GM04503 (cell line): ENCODE measurements around the gene INHBB.
"Not testable (repeated sequence)": the region's sequence is repeated elsewhere in the genome, so short reads cannot be mapped to it uniquely, and the experiment has no call there.

ENCODE experiments used
- DNase-seq: peaks from one replicate; pipeline ENCODE4 v3.0.0-alpha.2; 2012; ENCODE audit warnings: low read depth

The INHBB gene

DNA sequence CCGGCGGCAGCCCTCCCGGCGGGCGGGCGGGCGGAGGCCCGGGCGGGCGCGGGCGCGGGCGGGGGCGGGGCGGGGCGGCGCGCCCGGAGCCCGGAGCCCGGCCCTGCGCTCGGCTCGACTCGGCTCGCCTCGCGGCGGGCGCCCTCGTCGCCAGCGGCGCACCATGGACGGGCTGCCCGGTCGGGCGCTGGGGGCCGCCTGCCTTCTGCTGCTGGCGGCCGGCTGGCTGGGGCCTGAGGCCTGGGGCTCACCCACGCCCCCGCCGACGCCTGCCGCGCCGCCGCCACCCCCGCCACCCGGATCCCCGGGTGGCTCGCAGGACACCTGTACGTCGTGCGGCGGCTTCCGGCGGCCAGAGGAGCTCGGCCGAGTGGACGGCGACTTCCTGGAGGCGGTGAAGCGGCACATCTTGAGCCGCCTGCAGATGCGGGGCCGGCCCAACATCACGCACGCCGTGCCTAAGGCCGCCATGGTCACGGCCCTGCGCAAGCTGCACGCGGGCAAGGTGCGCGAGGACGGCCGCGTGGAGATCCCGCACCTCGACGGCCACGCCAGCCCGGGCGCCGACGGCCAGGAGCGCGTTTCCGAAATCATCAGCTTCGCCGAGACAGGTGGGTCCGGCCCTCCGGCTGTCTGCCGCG lies at the start of gene INHBB:
INHBB (plus strand) TSS at position 111 of the 641 bp plus-strand sequence; CDS start at position 164, 53 bp downstream.
- DNase-seq, result no peak

GRCh38 chr2:120298173-120298835 lies 47.6 kb upstream of the INHBB start:
- no peak for DNase-seq

DNA sequence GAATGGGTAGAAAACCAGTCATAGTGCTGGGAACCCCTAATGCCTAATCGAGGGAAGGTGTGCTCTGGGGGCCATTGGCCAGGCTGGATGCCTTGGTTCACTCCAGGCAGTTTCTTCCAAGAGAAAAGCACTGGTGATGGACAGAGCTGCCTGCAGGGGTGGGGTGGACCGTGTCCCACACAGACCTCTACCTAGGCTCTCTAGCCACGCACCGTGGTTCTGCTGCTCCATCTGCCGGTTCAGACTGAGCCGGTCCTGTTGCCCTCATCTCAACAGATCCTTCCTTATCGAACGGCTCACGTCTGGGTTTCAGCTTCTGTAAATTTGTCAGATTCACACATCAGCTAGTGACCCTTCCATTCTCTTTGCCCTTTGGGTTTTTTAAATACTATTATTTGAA lies 46.9 kb upstream of the INHBB start:
- no peak for DNase-seq

DNA sequence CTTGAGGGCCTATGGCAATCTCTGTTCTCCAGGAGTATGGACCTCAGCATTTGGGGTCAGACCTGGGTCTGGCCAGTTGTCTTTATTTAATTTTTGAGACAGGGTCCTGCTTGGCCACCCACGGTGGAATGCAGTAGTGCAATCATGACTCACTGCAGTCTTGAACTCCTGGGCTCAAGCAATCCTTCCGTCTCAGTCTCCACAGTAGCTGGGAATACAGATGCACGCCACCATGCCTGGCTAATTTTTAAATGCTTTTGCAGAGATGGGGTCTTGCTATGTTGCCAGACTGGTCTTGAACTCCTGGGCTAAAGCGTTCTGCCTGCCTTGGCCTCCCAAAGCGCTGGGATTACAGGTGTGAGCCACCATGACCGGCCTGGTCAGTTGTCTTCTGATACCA lies 46.4 kb upstream of the INHBB start:
- DNase-seq, result no peak

GRCh38 chr2:120300385-120300784 lies 45.6 kb upstream of the INHBB start:
- DNase-seq, result no peak

- DNase-seq, result no peak
Measured at GRCh38 chr2:120301284-120301683, 44.7 kb upstream of the INHBB start.

DNA sequence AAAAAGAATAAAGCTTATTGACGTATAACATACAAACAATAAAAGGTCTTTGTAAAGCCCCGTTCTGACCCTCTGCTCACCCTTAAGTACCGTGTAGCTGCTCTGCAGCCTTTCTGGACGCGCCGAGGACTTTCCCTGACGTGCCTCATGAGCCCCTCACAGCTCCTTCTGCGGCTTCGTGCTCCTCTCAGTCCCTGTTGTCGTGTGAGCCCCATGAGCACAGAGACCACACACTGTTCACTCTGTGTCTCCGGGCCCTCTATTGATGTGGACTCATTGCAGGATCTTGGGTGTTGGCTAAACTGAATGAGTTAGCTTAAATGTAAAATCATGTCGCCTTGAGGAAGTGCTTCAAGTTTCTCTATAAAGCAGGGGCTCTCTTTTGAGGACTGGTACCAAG lies 43.6 kb upstream of the INHBB start:
- no peak for DNase-seq

- DNase-seq, result no peak
Measured at GRCh38 chr2:120303177-120303576, 42.8 kb upstream of the INHBB start.

GRCh38 chr2:120305296-120305695 lies 40.6 kb upstream of the INHBB start:
- no peak for DNase-seq

DNA sequence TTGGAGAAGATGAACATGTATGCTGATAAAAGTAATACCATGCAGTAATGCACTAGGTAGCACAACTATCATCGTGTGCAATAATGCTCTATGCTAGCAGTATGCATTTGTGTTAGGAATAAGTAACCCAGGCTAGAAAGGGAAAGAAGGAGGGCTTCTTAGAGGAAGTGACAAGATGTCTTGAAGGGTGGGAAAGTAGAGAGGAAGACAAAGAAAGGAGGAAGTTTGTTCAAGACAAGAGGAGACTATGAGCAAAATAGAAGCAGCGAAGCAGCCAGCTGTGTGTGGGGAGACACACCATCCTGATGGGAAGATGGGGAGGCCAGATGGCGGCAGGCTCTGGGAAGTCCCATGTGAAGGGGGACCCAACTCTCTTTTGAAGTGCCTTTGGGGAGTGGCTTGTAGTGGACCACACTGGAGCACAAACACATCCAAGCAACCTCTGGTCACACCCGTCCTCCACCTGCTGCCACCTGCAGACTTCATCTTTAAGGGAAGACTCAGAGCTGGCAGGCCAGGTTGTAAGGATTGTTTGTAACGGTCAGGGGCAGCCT lies 39.9 kb upstream of the INHBB start:
- DNase-seq, result no peak

DNA sequence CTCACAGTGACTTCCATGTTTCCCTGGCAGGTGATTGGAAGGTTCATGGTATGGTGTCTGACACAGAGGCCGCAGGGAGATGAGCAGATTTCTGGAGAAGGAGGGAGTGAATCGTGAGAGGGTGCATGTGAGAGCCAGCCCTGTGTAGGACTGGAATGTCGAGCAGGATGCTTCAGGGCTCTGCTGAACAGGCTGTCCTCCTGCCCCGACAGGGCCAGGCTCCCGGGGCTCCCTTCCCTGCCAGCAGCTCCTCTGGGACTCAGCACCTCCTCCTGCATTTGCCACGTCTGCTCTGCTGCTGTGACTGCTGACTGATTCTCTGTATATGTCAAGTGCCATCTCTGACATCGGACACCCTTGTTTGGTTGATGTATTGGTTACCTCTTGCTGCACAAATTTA lies 38.5 kb upstream of the INHBB start:
- no peak for DNase-seq

GRCh38 chr2:120308038-120308910 lies 37.7 kb upstream of the INHBB start:
- DNase-seq, result no peak

GRCh38 chr2:120310136-120310535 lies 35.8 kb upstream of the INHBB start:
- no peak for DNase-seq

- DNase-seq, result not testable (repeated sequence)
Measured at GRCh38 chr2:120310841-120311240, 35.1 kb upstream of the INHBB start.

GRCh38 chr2:120312076-120312475 lies 33.9 kb upstream of the INHBB start:
- DNase-seq, result no peak

GRCh38 chr2:120312860-120313694 lies 32.9 kb upstream of the INHBB start:
- peak; percentile 47 for DNase-seq

DNA sequence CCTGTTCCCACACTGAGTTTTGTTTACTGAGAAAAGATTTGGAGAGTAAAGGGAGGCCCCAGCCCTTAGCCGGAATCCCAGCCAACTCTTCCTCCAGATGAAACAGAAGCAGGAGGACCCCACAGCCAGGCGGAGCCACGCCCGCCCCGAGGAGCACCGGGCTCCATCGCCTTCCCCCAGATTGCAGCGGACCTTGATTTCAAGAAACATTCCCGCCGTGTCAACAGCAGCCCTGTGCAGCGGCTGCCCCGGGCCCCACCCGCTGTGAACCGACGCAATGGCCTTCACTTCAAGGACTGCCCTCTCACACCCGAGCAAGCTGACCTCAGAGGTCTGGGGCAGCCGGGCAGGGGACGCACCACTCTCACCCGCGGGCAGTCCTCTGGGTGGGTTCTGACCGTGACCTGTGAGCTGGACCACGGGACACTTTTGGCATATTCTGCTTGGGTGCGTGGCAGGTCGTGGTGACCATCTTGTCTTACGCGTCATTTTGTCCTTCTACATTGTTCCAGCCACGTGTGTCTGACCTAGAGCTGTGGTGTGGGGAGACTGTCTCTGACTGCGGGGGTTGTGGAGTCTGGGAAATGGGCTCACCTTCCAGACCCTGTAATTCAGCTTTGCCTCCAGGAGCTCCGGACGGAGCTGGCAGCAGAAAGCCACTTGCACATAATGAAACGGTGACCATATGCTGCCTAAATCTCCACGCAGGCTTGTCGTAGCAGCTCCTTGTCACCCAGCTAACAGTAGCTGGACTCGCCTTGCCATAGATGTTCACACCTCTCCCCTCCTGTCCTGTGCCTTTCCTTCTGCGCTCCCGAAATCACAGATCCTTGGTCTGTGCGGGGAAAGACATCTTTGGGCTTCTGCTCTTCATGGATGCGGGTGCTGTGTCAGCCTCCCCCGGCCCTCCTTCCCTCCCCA lies 32.0 kb upstream of the INHBB start:
- DNase-seq, result no peak

- no peak for DNase-seq
Measured at GRCh38 chr2:120314690-120315366, 31.1 kb upstream of the INHBB start.

DNA sequence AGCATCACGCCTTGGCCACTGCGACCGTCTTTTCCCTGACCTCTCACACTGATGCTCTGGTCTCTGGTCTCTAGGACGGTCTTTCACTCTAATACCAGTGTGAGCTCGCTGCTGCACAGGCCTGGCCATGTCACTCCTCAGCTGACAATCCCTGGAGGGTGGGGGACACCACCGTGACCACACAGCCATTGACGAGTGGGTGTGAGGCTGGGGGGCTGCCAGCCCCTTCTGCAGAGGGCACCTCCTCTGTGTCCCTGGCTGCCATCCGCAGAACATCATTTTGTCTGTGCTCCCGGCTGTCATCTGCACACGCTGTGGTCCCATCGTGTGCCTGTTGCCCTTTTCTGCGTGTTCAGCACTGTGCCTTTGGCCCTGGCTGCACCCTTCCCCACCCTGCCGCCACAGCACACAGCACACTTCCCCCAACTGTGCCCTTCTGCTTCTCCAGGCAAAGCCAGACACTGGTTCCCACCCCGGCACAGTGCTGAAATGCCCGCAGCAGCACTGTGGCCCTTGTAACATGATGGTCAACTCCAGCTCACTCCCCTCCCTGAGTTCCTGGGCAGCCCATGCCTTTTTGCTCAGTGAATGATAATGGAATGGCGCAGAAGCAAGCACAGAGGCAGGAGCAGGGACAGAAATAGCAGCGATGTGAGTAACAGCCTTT lies 30.4 kb upstream of the INHBB start:
- no peak for DNase-seq
